Coronary artery (tissue), 2 donors: ENCODE results near the gene ADAMTS14.

Experiments
- DNase-seq: peaks from one replicate; pipeline ENCODE4 v3.0.0-alpha.2; 2017; ENCODE audit warnings: low spot score
- H3K27ac ChIP-seq, 2 donors: fragments of 200-600 bp; sonication (generic); one replicate each; pipeline ENCODE4 v1.5.1; 2016 to 2019
- H3K4me3 ChIP-seq: fragments of 200-600 bp; sonication (generic); 2 replicates; pipeline ENCODE4 v1.5.1; 2016; ENCODE audit warnings: mild to moderate bottlenecking, moderate library complexity
- CTCF ChIP-seq: fragments of 200-600 bp; sonication (generic); IDR thresholded peaks from one replicate; pipeline ENCODE4 v1.5.1; 2019; ENCODE audit warnings: antibody characterized with exemption

Gene ADAMTS14

GRCh38 chr10:70776455-70777005 is 104.2 kb downstream of the ADAMTS14 start:
- no peak for DNase-seq
- H3K27ac ChIP-seq, result no peak overlapping the region
- no peak for TF ChIP-seq CTCF
- no peak overlapping the region for H3K4me3 ChIP-seq

GRCh38 chr10:70777063-70777875 is 105.0 kb downstream of the ADAMTS14 start:
- TF ChIP-seq CTCF, result no peak
- Histone ChIP-seq H3K27ac (no peak overlapping the region), H3K4me3 (no peak overlapping the region)
- DNase-seq, result peak; percentile 61

GRCh38 chr10:70778267-70778924 is 106.1 kb downstream of the ADAMTS14 start:
- Histone ChIP-seq H3K4me3 (no peak overlapping the region), H3K27ac (no peak overlapping the region)
- peak; percentile 69 for DNase-seq
- no peak for TF ChIP-seq CTCF

- peak; percentile 64 for DNase-seq
- Histone ChIP-seq H3K27ac (no peak overlapping the region), H3K4me3 (no peak overlapping the region)
- TF ChIP-seq CTCF, result no peak
Measured at GRCh38 chr10:70779088-70779487, 106.8 kb downstream of the ADAMTS14 start.

GRCh38 chr10:70779511-70780369 is 107.4 kb downstream of the ADAMTS14 start:
- Histone ChIP-seq H3K27ac (no peak overlapping the region), H3K4me3 (no peak overlapping the region)
- DNase-seq, result peak; percentile 41
- no peak for TF ChIP-seq CTCF

GRCh38 chr10:70780370-70780760 is 108.1 kb downstream of the ADAMTS14 start:
- Histone ChIP-seq H3K27ac (no peak overlapping the region), H3K4me3 (no peak overlapping the region)
- TF ChIP-seq CTCF, result no peak
- DNase-seq, result no peak
